ENCODE measurements around the gene NINL. TPM values are rescaled to one million over a fixed set of nuclear protein-coding genes. Genes with fewer than 3 reads are reported as not detected.

Gene NINL
- total and polyA plus RNA-seq, 2 of the 8 experiments (the other 6 are each of a cell fraction or from before 2014, with no cell fraction given), result 15.3 to 30.0 TPM

DNA sequence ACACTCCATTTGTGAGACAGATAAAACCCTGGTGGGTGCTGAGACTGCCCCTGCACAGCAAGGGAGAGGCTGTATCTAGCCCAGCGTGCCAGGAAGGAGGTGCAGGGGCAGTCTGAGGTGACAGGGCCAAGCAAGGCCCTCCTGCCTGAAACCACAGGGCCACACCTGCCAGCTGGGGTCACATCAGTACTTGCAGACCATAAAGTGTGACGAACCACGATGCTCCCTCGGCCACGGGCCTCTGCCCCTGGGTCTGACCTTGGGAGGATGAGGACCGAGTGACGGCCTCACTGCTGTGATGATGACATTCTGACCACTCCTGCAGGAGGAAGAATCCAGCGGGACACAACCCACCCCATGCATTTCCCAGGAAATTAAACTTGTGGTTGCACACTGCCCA lies 75.1 kb downstream of the NINL start:
- Histone ChIP-seq H2BK20ac (ENCODE audit: low read length) (no peak overlapping the region), H3K4me1 (replicated peaks in 1 of 4; ENCODE audit: control insufficient read depth in 3 of 4, insufficient read depth in 4 of 4, low read length in 3 of 4) (no peaks in the 10 kb centered on the region), H3K36me3 (ENCODE audit: control insufficient read depth in 2 of 4, insufficient read depth in 4 of 4, low read length in 3 of 4) (peaks cover 0 to 51% (median 41%) of the 10 kb centered on the region in 4 experiments; a peak in 6 of 8 replicates), H3K27me3 (replicated peaks in 1 of 4; ENCODE audit: control insufficient read depth in 3 of 4, extremely low read depth in 1 of 4, insufficient read depth in 3 of 4, low read length in 3 of 4) (no peaks in the 10 kb centered on the region), H3K56ac (replicated peaks; ENCODE audit: insufficient read length, low read depth, low read length) (no peak overlapping the region), H2AK5ac (ENCODE audit: low read depth, low read length) (no peak overlapping the region), H2BK5ac (ENCODE audit: low read depth, low read length) (no peak overlapping the region), H3K4ac (replicated peaks; ENCODE audit: insufficient read length, low read depth, low read length) (no peak overlapping the region), H4K8ac (ENCODE audit: extremely low read depth, insufficient read depth, low read length) (no peak overlapping the region), H2AFZ (ENCODE audit: low read length) (no peak overlapping the region), H3K23ac (ENCODE audit: insufficient read length) (no peak overlapping the region), H2BK15ac (ENCODE audit: low read length) (no peak overlapping the region), H3K9ac (replicated peaks in 1 of 4; ENCODE audit: extremely low read depth in 1 of 4, low read depth in 3 of 4, low read length in 3 of 4) (no peak overlapping the region), H3K14ac (ENCODE audit: insufficient read length) (no peak overlapping the region), H4K20me1 (replicated peaks in 1 of 2; ENCODE audit: control insufficient read depth in 1 of 2, insufficient read depth in 2 of 2, low read length in 2 of 2) (peaks cover 3 to 9% of the 10 kb centered on the region in 2 experiments), H2BK120ac (replicated peaks; ENCODE audit: low read depth, low read length) (no peak overlapping the region), H3K4me2 (ENCODE audit: insufficient read depth in 1 of 2, low read depth in 2 of 2, low read length in 2 of 2) (no peak overlapping the region), H2BK12ac (ENCODE audit: low read depth, low read length) (no peak overlapping the region), H3K79me1 (ENCODE audit: low read depth, low read length) (no peaks in the 10 kb centered on the region), H3K9me3 (ENCODE audit: insufficient read depth in 2 of 2, low read depth in 1 of 2, low read length in 1 of 2) (peaks cover 9 to 10% of the 10 kb centered on the region in 2 experiments), H3K4me3 (ENCODE audit: extremely low read depth in 1 of 4, insufficient read depth in 2 of 4, low read depth in 3 of 4, low read length in 4 of 4) (no peak overlapping the region), H4K91ac (replicated peaks; ENCODE audit: insufficient read length, low read length) (no peak overlapping the region), H4K5ac (ENCODE audit: insufficient read length, low read depth, low read length) (no peak overlapping the region), H3K23me2 (ENCODE audit: low read depth, low read length) (no peaks in the 10 kb centered on the region), H3K27ac (ENCODE audit: low read depth, low read length) (no peak overlapping the region), H3K18ac (ENCODE audit: extremely low read depth, low read length) (no peak overlapping the region), H3K79me2 (ENCODE audit: control insufficient read depth in 1 of 2, insufficient read depth in 2 of 2, low read length in 2 of 2) (no peaks in the 10 kb centered on the region; a peak in 1 of 4 replicates)
- CTCF ChIA-PET (ENCODE audit: partially characterized antibody), result interaction anchor here (1.1 to 1.5 kb wide), 4 partner anchors 8 to 40 kb away, joined by 3 to 4 read pairs (median 4); no protein-coding TSS in a partner anchor
- TF ChIP-seq RBBP5 (IDR thresholded peaks at IDR 0.05; ENCODE audit: borderline replicate concordance, low read depth, low read length) (no peak), CBX5 (IDR thresholded peaks at IDR 0.05; ENCODE audit: low read depth, low read length) (no peak), SIRT6 (IDR thresholded peaks at IDR 0.05; ENCODE audit: low read length) (no peak), TCF12 (IDR thresholded peaks at IDR 0.05; ENCODE audit: low read depth, low read length) (no peak), SP2 (IDR thresholded peaks at IDR 0.05; ENCODE audit: low read length) (no peak), USF2 (IDR thresholded peaks at IDR 0.05; ENCODE audit: low read length) (no peak), CEBPB (IDR thresholded peaks at IDR 0.05; ENCODE audit: low read depth, low read length) (no peak), ZNF274 (IDR thresholded peaks at IDR 0.05; ENCODE audit: borderline replicate concordance, extremely low read depth, low read length) (no peak), CBX8 (IDR thresholded peaks at IDR 0.05; ENCODE audit: borderline replicate concordance, low read depth, low read length) (no peak)
- TF ChIP-seq, protein P1, sequence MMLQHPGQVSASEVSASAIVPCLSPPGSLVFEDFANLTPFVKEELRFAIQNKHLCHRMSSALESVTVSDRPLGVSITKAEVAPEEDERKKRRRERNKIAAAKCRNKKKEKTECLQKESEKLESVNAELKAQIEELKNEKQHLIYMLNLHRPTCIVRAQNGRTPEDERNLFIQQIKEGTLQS (IDR thresholded peaks at IDR 0.05; ENCODE audit: insufficient read depth, low read depth, low read length), result no peak
- DNase-seq (ENCODE audit: low read depth in 1 of 2, low spot score in 2 of 2) (no peak), FAIRE-seq (no peak)
- POLR2A ChIA-PET (ENCODE audit: partially characterized antibody), result interaction anchor here (1.3 kb wide), 1 partner anchor 24 kb away, joined by 3 read pairs; no protein-coding TSS in a partner anchor
- WGBS, 2 experiments (ENCODE audit: extremely low coverage in 1 of 2, insufficient coverage in 1 of 2, insufficient read length in 1 of 2, insufficient replicate concordance in 2 of 2, low coverage in 1 of 2, low lambda C conversion rate in 2 of 2, missing lambda C conversion rate in 1 of 2), result 93% methylated on average over 8 of the region's 8 CpGs; no CpG with 5 or more reads in 1 of the 2 experiments
